Natural killer cell treated with Interleukin-12 subunit alpha and Interleukin-12 subunit beta and Interleukin-15 and Interleukin-18, amount 100 ng/mL, for 72 hours (primary cell): Measurements from ENCODE around the gene GMDS. TPM values are rescaled to one million over a fixed set of nuclear protein-coding genes. Genes with fewer than 3 reads are reported as not detected.

ENCODE experiments used
- ATAC-seq, 2 donors: fragments of 150-1000 bp; cut with Tn5 transposase in 1 of 2; sonication (Bioruptor Pico), chemical (Tn5 transposase) in 1 of 2; 2 replicates each; pipeline ENCODE4 v1.10.0; 2021
- DNase-seq: peaks from one replicate; pipeline ENCODE4 v3.0.0; 2022; ENCODE audit warnings: low spot score
- H3K27ac Mint-ChIP-seq, 2 donors: 1 replicate in 1 of 2; 2 replicates in 1 of 2; pipeline ENCODE4 v1.8.0; 2022; ENCODE audit warnings: mixed read lengths in 2 of 2, mild to moderate bottlenecking in 1 of 2, moderate library complexity in 1 of 2
- H3K27me3 Mint-ChIP-seq, 2 donors: 1 replicate in 1 of 2; 2 replicates in 1 of 2; pipeline ENCODE4 v1.8.0; 2022; ENCODE audit warnings: mixed read lengths in 2 of 2
- H3K36me3 Mint-ChIP-seq: one replicate; pipeline ENCODE4 v1.8.0; 2022; ENCODE audit warnings: mixed read lengths
- H3K4me1 Mint-ChIP-seq, 2 donors: 1 replicate in 1 of 2; 2 replicates in 1 of 2; pipeline ENCODE4 v1.8.0; 2022; ENCODE audit warnings: low read depth in 2 of 2, mixed read lengths in 2 of 2, mild to moderate bottlenecking in 1 of 2
- H3K4me3 Mint-ChIP-seq: one replicate; pipeline ENCODE4 v1.8.0; 2022; ENCODE audit warnings: mixed read lengths
- H3K9me3 Mint-ChIP-seq: 2 replicates; pipeline ENCODE4 v1.8.0; 2022; ENCODE audit warnings: mixed read lengths
- total RNA-seq, 2 donors: library from RNA; stranded (reverse); gene quantifications; one replicate each; pipeline ENCODE4 v1.2.3, GENCODE V29; 2022

The GMDS gene
- total RNA-seq, 2 donors from 2014 or later: 23.7 to 39.4 TPM

GRCh38 chr6:1605893-1606779, 639.3 kb downstream of the GMDS start:
- Mint-ChIP-seq H3K27ac (no peak overlapping the region), H3K27me3 (peaks cover 51 to 59% of the 10 kb centered on the region in 2 donors), H3K4me1 (peaks cover 30% of the 10 kb centered on the region in 2 donors), H3K9me3 (no peaks in the 10 kb centered on the region), H3K4me3 (peak overlapping the region; percentile 15), H3K36me3 (peaks cover 4% of the 10 kb centered on the region)
- ATAC-seq (no peak), DNase-seq (no peak)

- H3K9me3 Mint-ChIP-seq: no peaks in the 10 kb centered on the region
- peak in 1 of 2 donors; percentile 2 for ATAC-seq
- peaks cover 4% of the 10 kb centered on the region for H3K36me3 Mint-ChIP-seq
- H3K27me3 Mint-ChIP-seq: peaks cover 55 to 68% of the 10 kb centered on the region in 2 donors
- no peak for DNase-seq
- H3K27ac Mint-ChIP-seq: no peak overlapping the region
- peaks cover 27% of the 10 kb centered on the region in 2 donors for H3K4me1 Mint-ChIP-seq
- peak overlapping the region; percentile 47 for H3K4me3 Mint-ChIP-seq
Observed at GRCh38 chr6:1605004-1605892, 640.2 kb downstream of the GMDS start.

GRCh38 chr6:1604158-1605003, 641.0 kb downstream of the GMDS start:
- peaks cover 27% of the 10 kb centered on the region in 2 donors for H3K4me1 Mint-ChIP-seq
- peaks cover 4% of the 10 kb centered on the region for H3K36me3 Mint-ChIP-seq
- H3K27me3 Mint-ChIP-seq: peaks cover 63 to 77% of the 10 kb centered on the region in 2 donors
- H3K27ac Mint-ChIP-seq: no peak overlapping the region
- DNase-seq: no peak
- no peaks in the 10 kb centered on the region for H3K9me3 Mint-ChIP-seq
- H3K4me3 Mint-ChIP-seq: no peak overlapping the region
- peak; percentile 87 to 89 for ATAC-seq

GRCh38 chr6:1603708-1604107, 641.7 kb downstream of the GMDS start:
- DNase-seq: no peak
- no peaks in the 10 kb centered on the region for H3K9me3 Mint-ChIP-seq
- peaks cover 65 to 77% of the 10 kb centered on the region in 2 donors for H3K27me3 Mint-ChIP-seq
- no peak for ATAC-seq
- no peak overlapping the region for H3K27ac Mint-ChIP-seq
- no peak overlapping the region for H3K4me3 Mint-ChIP-seq
- peaks cover 25 to 26% of the 10 kb centered on the region in 2 donors for H3K4me1 Mint-ChIP-seq
- peaks cover 4% of the 10 kb centered on the region for H3K36me3 Mint-ChIP-seq

- Mint-ChIP-seq H3K36me3 (peaks cover under 1% of the 10 kb centered on the region), H3K9me3 (no peaks in the 10 kb centered on the region), H3K27me3 (peaks cover 57 to 73% of the 10 kb centered on the region in 2 donors), H3K4me1 (peaks cover 12 to 19% of the 10 kb centered on the region in 2 donors), H3K4me3 (no peak overlapping the region), H3K27ac (no peak overlapping the region)
- ATAC-seq: no peak
- DNase-seq: no peak
Observed at GRCh38 chr6:1602049-1602713, 643.2 kb downstream of the GMDS start.

GRCh38 chr6:1601158-1602048, 644.0 kb downstream of the GMDS start:
- ATAC-seq (no peak), DNase-seq (no peak)
- H3K36me3 Mint-ChIP-seq: no peaks in the 10 kb centered on the region
- H3K27me3 Mint-ChIP-seq: peaks cover 53 to 73% of the 10 kb centered on the region in 2 donors
- H3K4me1 Mint-ChIP-seq: peaks cover 10 to 14% of the 10 kb centered on the region in 2 donors
- H3K4me3 Mint-ChIP-seq: no peak overlapping the region
- H3K27ac Mint-ChIP-seq: no peak overlapping the region
- no peaks in the 10 kb centered on the region for H3K9me3 Mint-ChIP-seq

GRCh38 chr6:1600764-1601157, 644.6 kb downstream of the GMDS start:
- DNase-seq (no peak), ATAC-seq (no peak)
- H3K36me3 Mint-ChIP-seq: no peaks in the 10 kb centered on the region
- no peak overlapping the region for H3K4me3 Mint-ChIP-seq
- H3K27me3 Mint-ChIP-seq: peaks cover 49 to 73% of the 10 kb centered on the region in 2 donors
- H3K9me3 Mint-ChIP-seq: no peaks in the 10 kb centered on the region
- peaks cover 10 to 13% of the 10 kb centered on the region in 2 donors for H3K4me1 Mint-ChIP-seq
- H3K27ac Mint-ChIP-seq: no peak overlapping the region

- peaks cover 46 to 67% of the 10 kb centered on the region in 2 donors for H3K27me3 Mint-ChIP-seq
- H3K4me1 Mint-ChIP-seq: peaks cover 7 to 9% of the 10 kb centered on the region in 2 donors
- no peaks in the 10 kb centered on the region for H3K36me3 Mint-ChIP-seq
- no peak overlapping the region for H3K4me3 Mint-ChIP-seq
- no peak overlapping the region for H3K27ac Mint-ChIP-seq
- ATAC-seq (no peak), DNase-seq (no peak)
- H3K9me3 Mint-ChIP-seq: no peaks in the 10 kb centered on the region
Observed at GRCh38 chr6:1600063-1600763, 645.2 kb downstream of the GMDS start.

GRCh38 chr6:1599469-1599868, 645.9 kb downstream of the GMDS start:
- Mint-ChIP-seq H3K36me3 (no peaks in the 10 kb centered on the region), H3K9me3 (no peaks in the 10 kb centered on the region), H3K4me1 (peaks cover 7 to 9% of the 10 kb centered on the region in 2 donors), H3K4me3 (no peak overlapping the region), H3K27ac (no peak overlapping the region), H3K27me3 (peaks cover 46 to 67% of the 10 kb centered on the region in 2 donors)
- no peak for DNase-seq
- no peak for ATAC-seq

GRCh38 chr6:1598886-1599285, 646.5 kb downstream of the GMDS start:
- Mint-ChIP-seq H3K27ac (no peak overlapping the region), H3K4me3 (no peak overlapping the region), H3K27me3 (peaks cover 46 to 67% of the 10 kb centered on the region in 2 donors), H3K4me1 (peaks cover 7 to 9% of the 10 kb centered on the region in 2 donors), H3K9me3 (no peaks in the 10 kb centered on the region), H3K36me3 (no peaks in the 10 kb centered on the region)
- ATAC-seq (no peak), DNase-seq (no peak)

GRCh38 chr6:1598433-1598832, 647.0 kb downstream of the GMDS start:
- Mint-ChIP-seq H3K9me3 (no peaks in the 10 kb centered on the region), H3K4me1 (peaks cover 7 to 9% of the 10 kb centered on the region in 2 donors), H3K36me3 (no peaks in the 10 kb centered on the region), H3K4me3 (no peak overlapping the region), H3K27ac (no peak overlapping the region), H3K27me3 (peaks cover 46 to 62% of the 10 kb centered on the region in 2 donors)
- DNase-seq (no peak), ATAC-seq (no peak)
